Retinal pigment epithelial cell (primary cell): Measurements from ENCODE around the gene TMEM61.

Experiments
- DNase-seq: peaks from one replicate; pipeline ENCODE4 v3.0.0-alpha.2; 2010; ENCODE audit warnings: low read depth
- H3K4me3 ChIP-seq: 2 replicates; pipeline ENCODE4 v1.5.1; 2011; ENCODE audit warnings: mild to moderate bottlenecking, low read length, control low read depth, moderate library complexity
- CTCF ChIP-seq: conservative IDR thresholded peaks from 2 replicates; pipeline ENCODE4 v1.5.1; 2011; ENCODE audit warnings: low read depth, low read length, control low read depth, inconsistent platforms

Gene TMEM61

GRCh38 chr1:54971317-54971791, 9.1 kb upstream of the TMEM61 start:
- no peak for DNase-seq
- no peak for TF ChIP-seq CTCF
- H3K4me3 ChIP-seq: no peak overlapping the region

GRCh38 chr1:54972436-54972835, 8.0 kb upstream of the TMEM61 start:
- no peak for DNase-seq
- TF ChIP-seq CTCF: no peak

GRCh38 chr1:54973205-54973921, 7.1 kb upstream of the TMEM61 start:
- no peak for DNase-seq
- peak; percentile 58 for TF ChIP-seq CTCF
- no peak overlapping the region for H3K4me3 ChIP-seq

More at GRCh38 chr1:54972436-54972835, 8.0 kb upstream of the TMEM61 start:
- no peak overlapping the region for H3K4me3 ChIP-seq

- no peak for TF ChIP-seq CTCF
- H3K4me3 ChIP-seq: no peak overlapping the region
- no peak for DNase-seq
Observed at GRCh38 chr1:54975356-54976108, 4.9 kb upstream of the TMEM61 start.

- DNase-seq: no peak
- no peak for TF ChIP-seq CTCF
- no peak overlapping the region for H3K4me3 ChIP-seq
Observed at GRCh38 chr1:54976747-54977146, 3.7 kb upstream of the TMEM61 start.

GRCh38 chr1:54977533-54978297, 2.7 kb upstream of the TMEM61 start:
- TF ChIP-seq CTCF: no peak
- H3K4me3 ChIP-seq: no peak overlapping the region
- no peak for DNase-seq
